GM12878 (cell line): ENCODE data around the gene VCL. TPM values are rescaled to one million over a fixed set of nuclear protein-coding genes. Genes with fewer than 3 reads are reported as not detected.

Experiments used
- CUX1 ChIP-seq: IDR thresholded peaks from 2 replicates; pipeline ENCODE4 v1.6.1; 2012; ENCODE audit warnings: improper control_type of control experiment, low read depth, low read length; ENCODE audit not compliant: insufficient replicate concordance
- EED ChIP-seq: sonication (generic); IDR thresholded peaks from 2 replicates; pipeline ENCODE4 v1.6.1; 2016; ENCODE audit warnings: antibody characterized with exemption, low read depth
- NBN ChIP-seq: fragments of 450-650 bp; IDR thresholded peaks from 2 replicates; pipeline ENCODE4 v1.6.1; 2016
- RBBP5 ChIP-seq: fragments of 200-600 bp; sonication (generic); conservative IDR thresholded peaks from 2 replicates; pipeline ENCODE4 v1.6.1; 2016
- RCOR1 ChIP-seq: conservative IDR thresholded peaks from 2 replicates; pipeline ENCODE4 v1.6.1; 2012; ENCODE audit warnings: low read depth, low read length, improper control_type of control experiment
- SIX5 ChIP-seq: IDR thresholded peaks from 2 replicates; pipeline ENCODE4 v1.6.1; 2011; ENCODE audit warnings: mild to moderate bottlenecking, low read depth, low read length, moderate library complexity; ENCODE audit not compliant: severe bottlenecking
- polyA plus RNA-seq, 11 experiments: library from polyadenylated mRNA; depleted of rRNA in 4 of 11; unstranded in 6 of 11; stranded (reverse) in 5 of 11; fragments of >200 nt; fragmentation: Nextera tagmentation in 4 of 11; fragmentation: Illumina TruSeq in 1 of 11; extraction: Ambion mirVana in 4 of 11; extraction: Trizol in 1 of 11; gene quantifications; 1 replicate in 1 of 11; 2 replicates in 10 of 11; pipeline versions ENCODE4 v1.2.1 to v1.2.3, GENCODE V29; 2011 to 2016; ENCODE audit warnings: inconsistent platforms in 2 of 11, missing spikeins in 2 of 11, low read depth in 1 of 11
- total RNA-seq, 4 experiments: library from RNA; depleted of rRNA in 3 of 4; stranded (reverse); fragments of >200 nt in 3 of 4; fragmentation: Illumina TruSeq in 1 of 4; extraction: Trizol in 1 of 4; gene quantifications; 2 replicates each; pipeline versions ENCODE4 v1.2.1 to v1.2.3, GENCODE V29; 2013 to 2021

Gene VCL
- total and polyA plus RNA-seq, 10 of the 15 experiments (the other 5 are each of a cell fraction or from before 2014, with no cell fraction given), result 6.7 to 54.6 (median 24.3) TPM

DNA sequence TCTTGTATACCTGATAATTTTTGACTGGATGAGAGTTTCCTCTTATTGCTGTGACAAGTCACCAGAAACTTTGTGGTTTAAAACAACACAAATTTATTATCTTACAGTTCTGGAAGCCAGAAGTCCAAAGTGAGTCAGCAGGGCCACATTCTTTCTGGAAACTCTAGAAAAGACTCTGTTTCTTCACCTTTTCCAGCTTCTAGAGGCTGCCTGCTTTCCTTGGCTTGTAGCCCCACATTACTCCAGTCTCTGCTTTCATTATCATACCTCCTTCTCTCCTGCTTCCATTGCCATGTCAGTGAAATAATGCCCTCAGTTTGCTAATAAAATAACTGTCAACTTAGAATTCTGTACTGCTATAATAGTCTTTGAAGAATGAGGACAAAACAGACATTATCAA, 65.3 kb downstream of the VCL start (continued):
- TF ChIP-seq CUX1 (no peak), EED (no peak), RCOR1 (no peak), RBBP5 (no peak), SIX5 (no peak), NBN (no peak)
- TF ChIP-seq, all 136 proteins: peak for 0
